LHCN-M2 (cell line): ENCODE measurements around the gene MYO1D. TPM values are rescaled to one million over a fixed set of nuclear protein-coding genes. Genes with fewer than 3 reads are reported as not detected.
A peak's percentile ranks its signal among the peaks of the same experiment; 100 is the strongest.
"Not testable (repeated sequence)": the region's sequence is repeated elsewhere in the genome, so short reads cannot be mapped to it uniquely, and the experiment has no call there.

Source experiments
- DNase-seq: peaks from one replicate; pipeline ENCODE4 v3.0.0-alpha.2; 2012; ENCODE audit warnings: low read depth
- total RNA-seq: library from RNA; depleted of rRNA; stranded (reverse); fragments of >200 nt; gene quantifications from 2 replicates; pipeline ENCODE4 v1.2.3, GENCODE V29; 2014

MYO1D gene
- total RNA-seq, 1 experiment from 2014 or later: 35.1 TPM

DNA sequence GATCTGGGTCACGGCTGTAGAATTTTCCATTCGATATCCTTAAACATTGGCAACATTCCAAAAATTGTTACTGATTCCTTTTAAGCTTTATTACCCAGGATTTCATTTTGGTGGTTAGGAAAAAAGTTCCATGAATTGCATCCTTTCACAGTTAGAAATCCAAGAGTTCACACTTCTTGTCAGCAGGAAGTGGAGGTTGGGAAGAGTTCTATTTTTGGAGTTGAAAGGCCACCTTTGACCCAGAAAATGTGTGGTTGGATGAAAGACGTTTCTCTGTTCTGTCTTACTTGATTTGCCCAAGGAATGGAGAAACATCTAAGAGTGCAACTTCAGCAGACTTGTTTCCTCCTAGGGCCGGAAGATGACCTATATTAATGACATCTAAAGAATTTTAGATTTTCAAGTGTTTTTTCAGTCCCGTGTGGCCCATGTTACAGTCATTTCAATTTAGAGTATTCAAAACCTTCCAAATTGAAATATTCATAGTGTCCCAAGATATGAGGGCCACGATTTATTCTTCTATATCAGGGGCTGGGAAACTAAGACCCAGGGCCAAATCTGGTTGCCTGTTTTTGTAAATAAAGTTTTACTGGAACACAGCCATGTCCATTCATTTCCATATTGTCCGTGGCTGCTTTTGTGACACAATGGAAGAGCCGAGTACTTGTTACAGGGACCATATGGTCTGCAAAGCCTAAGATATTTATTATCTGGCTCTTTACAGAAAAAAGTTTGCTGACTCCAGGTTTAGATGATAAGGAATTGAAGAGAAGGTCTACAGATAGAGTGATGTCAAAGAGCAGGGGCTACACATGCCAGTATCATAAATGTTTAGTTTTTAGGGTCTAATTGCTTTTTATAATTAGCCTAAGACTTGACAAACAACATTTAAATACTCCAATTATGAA lies 339.9 kb downstream of the MYO1D start:
- DNase-seq: peak; percentile 74

DNA sequence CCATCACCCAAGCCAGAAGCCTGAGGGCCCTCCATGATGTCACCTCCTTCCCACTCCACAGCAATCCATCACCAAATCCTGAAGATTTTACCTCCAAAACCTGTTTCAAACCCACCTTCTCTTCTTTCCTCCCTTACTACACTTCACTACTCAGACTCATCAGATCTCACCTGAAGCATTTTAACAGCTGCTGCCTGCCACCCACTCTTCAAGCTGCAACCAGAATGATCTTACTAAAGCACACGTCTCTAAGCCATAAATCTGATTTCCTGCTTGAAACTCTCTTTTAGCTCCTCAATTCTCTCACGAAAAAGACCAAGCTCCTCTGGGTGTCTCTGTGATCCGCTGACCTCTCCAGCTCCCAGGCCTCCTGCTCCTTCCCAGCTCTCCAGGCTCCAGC lies 343.6 kb downstream of the MYO1D start:
- DNase-seq: no peak

DNA sequence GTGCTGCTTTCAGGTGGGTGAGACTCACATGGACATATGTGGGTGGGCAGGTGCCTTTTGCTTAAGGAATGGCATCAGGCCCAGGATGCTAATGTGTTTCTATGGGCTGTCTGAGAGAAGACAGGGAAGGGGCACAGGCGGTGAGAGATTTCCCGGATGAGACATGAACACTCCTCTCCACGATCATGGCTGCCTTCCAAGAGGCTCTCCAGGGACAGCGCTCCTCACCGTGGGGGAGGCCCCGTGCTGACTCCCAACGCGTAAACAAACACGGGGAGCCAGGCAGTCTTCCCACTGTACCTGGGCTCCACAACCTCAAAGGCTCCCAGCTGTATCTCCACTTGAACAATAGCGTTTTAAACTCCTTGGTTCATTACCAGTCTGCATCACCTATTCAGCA lies 347.3 kb downstream of the MYO1D start:
- no peak for DNase-seq

DNA sequence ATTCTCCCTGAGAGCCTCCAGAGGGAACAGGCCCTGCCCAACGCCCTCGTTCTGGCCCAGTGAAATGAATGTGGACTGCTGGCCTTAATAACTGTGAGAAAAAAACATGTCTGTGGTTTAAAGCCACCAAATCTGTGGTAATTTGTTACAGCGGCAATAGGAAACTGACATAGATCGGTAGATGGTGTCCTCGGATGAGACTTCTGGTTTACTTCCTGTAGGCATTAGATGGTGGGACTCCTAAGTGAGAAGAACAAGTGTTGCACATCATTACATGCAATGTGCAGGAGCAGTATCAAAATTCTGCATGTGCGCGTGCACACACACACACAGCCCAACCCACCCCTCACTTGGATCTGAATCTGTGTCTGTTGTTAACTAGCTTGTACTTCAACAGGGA lies 348.1 kb downstream of the MYO1D start:
- DNase-seq: no peak

DNA sequence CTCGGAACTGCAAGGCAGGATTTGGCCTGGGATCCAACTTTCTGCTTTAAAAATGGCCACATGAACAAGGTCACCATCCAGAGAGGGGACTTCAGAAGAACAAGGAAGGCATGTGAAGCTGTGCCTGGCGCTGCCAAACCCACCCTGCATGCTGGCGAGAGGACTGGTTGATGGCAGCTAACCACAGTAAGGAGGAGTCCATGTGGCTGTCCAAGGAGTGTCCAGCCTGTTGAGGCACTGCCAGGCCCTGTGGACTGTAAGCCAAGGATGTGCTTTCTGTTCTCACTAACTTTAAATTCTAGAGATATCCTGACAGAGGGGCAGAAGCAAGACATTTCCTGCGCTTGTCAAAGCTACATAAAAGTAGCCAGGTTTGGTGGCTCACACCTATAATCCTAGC lies 349.8 kb downstream of the MYO1D start:
- no peak for DNase-seq

DNA sequence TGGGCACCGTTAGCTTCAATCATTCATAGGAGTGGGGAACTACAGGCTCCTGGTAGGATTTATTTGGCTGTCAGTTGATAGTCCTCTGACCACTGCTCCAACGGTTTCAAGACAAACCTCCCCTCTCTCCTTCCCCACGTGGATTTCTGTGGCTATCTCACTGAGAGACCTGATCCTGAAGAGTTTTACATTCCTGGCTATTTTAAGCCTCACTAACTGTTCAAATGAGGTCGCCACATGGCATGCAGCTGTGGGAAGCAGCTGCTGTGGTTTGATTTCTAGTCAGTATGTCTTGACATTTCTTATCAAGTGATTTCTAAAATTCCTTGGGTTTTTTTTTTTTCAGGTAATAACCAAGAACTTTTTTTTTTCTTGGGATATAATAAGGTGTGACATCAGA lies 351.8 kb downstream of the MYO1D start:
- peak; percentile 96 for DNase-seq

DNA sequence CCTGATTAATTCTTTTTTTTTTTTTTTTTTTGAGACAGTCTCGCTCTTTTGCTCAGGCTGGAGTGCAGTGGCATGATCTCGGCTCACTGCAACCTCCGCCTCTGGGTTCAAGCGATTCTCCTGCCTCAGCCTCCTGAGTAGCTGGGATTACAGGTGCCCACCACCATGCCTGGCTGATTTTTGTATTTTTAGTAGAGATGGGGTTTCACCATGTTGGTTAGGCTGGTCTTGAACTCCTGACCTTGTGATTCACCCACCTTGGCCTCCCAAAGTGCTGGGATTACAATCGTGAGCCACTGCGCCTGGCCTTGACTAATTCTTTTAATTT lies 352.4 kb downstream of the MYO1D start:
- not testable (repeated sequence) for DNase-seq

DNA sequence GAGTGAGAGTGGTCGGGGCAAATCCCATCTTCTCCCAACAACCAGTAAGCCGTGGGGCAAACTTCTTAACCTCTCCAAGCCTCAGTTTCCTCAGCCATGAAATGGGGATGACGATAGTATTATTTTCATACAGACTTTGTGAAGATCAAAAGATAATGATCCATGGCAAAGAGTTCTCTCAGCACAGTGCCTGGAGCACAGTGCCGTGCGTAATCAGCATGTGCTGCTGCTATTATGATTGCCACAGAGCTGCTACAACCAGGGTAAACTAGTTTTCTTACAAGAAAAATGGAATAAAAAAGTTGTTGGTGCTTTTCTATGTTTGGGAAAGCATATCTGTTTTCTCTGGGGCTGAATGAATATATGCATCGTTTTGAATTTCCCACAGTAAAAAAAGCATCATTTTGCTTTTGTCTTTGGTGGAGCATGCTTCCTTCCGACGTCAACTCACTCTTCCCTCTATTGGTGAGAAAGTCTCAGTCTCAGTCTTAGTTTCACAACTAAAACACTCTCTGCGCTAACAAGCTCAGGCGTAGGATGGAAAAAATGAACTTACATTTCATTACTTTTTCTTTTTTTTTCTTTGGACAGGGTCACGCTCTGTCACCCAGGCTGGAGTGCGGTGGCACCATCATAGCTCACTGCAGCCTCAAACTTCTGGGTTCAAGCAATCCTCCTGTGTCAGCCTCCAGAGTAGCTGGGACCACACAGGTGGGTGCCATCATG lies 352.9 kb downstream of the MYO1D start:
- no peak for DNase-seq

DNA sequence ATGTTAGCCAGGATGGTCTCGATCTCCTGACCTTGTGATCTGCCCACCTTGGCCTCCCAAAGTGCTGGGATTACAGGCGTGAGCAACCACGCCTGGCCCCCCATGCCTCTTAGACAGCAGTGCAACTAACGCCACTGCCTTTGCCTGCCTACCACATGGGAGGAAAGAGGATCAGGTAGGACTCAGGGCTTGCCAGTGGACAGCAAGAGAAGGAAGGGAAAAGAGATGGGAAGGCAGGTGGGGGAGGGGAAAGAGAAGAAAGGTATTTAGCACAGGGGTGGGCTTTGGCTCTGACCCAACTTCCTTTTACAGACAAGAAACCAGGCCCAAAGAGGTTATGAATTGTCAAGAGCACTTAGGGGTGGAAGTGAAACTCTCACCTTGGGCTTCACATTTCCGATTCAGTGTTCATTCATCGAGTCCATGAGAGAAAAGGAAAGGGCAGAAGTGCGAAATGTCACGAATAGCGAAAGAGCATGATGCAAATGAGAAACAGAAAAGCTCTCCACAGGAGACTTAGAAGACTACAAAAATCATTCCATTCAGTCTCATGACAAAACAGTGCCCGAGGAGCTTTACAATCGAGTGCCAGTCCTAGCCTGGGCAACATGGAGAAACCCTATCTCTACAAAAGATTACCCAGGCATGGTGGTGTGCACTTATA lies 353.8 kb downstream of the MYO1D start:
- DNase-seq: no peak

DNA sequence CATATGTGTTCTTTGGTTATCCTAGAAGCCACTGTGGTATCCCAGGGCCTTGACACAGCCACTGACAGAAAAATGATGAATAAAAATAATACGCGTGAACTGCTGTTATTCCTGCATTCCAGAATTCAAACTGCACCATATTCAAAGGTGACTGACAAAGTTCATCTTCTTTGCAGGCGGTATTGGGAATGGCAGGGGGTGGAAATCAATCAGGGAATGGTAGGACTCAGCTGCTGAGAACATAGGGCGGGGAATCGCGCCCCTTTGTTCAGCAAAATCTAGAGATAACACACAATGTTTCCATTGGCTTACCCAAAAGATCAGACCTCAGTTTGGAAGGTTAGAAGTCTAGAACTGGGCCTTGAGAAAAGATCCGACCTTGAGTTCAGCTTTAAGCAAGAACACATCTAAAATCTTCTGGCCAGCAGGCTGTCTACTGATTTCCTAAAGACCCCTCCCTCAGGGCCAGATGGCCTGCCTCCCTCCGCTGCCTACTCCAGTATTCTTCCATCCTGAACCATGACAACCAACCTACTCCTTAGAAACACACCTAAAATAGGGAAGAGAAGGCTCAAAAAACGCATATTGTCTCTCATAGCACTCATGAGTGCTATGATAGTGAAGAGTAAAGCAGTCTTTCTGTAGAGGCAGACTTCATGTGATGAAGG lies 356.1 kb downstream of the MYO1D start:
- no peak for DNase-seq

DNA sequence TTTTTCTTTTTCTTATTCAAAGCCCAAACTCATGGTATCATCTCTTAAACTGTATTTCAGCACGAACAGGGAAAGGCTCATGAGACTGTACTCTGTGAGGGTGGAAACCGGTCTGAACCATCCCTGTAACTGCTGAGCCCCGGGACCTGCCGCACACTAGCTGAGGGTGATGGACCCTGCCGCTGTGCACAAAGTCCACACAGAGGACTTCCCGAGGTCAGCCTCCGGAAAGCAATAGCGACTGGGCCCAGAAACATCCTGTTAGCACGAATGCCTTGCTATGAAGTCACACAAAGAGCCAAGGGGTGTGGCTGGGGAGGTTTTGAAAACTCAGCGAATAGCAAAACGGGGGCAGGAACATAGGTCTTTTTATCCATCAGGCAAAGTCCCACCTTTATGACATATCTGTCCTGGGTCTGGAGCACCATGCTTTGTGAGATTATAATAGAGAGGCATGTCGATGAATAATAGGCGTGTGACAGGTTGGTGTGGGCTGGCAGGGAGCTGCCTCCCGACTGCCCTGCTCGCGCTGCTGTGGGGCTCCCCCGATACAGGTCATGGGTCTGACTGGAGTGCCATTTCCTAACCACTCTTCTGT lies 356.7 kb downstream of the MYO1D start:
- peak; percentile 61 for DNase-seq

DNA sequence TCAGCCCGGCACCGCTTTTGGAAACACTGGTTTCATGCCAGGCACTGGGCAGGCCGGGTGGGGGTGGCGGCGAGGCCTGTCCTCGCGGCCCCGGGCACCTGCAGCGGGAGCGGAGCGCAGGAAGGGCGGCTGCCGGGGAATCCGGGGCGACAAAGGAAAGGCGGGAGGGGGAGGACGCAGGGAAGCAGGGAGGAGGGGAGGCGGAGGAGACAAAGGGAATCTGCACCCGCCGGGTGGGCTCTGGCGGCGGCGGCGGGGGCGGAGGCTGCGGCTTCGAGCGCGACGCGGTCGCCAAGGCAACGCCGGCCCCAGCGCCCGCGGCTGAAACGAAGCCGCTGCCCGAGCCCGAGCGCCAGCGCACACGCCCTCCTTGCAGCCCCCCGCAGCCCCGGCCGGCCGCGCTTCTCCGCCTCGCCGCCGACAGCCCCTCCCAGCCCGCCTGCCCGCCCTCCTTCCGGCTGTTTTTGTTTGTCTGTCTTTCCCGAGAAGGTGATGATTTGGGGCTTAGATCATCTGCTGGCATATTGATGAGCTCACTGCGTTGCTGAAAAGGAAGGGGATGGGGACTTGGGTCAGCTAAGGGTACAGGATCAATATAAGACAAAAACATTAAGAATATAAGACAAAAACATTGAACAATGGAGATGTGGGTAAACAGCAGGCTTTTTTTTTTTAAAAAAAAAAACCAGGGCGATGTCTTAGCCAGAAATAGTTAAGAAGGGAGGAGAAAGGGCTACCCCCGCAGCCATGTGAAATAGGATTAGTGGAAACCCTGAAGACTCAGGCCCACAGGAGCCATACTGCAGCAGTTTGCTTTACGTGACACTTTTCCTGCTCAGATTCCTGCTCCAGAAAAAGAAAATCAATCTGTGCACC lies 357.5 kb downstream of the MYO1D start:
- peak; percentile 77 for DNase-seq

DNA sequence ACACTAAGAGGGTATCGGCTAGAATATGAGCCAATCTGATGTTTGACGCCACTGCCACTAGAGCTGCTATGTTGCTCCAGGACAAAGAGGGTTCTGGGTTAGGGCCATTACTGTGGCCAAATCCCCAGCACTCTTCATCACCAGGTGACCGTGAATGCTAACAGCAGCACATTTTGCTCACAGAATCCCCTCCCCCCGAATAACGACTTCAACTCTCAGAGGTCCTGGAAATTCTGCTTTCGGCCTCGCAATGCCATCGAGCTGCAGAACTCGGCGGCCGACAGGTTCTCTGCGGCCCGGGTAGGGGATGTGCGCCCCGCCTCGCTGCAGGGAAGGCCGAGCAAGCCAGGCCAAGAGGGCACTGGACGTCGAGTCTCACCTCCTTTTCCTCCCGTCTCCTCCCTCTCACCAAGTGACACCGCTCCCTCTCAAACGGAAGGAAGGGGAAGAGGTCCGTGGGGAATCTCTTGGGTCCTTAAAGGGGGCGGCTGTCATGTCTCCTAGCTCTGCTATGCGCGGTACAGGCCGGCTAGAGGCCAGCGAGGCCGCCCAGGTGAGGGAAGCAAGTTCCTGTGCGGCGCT lies 358.2 kb downstream of the MYO1D start:
- DNase-seq: no peak

DNA sequence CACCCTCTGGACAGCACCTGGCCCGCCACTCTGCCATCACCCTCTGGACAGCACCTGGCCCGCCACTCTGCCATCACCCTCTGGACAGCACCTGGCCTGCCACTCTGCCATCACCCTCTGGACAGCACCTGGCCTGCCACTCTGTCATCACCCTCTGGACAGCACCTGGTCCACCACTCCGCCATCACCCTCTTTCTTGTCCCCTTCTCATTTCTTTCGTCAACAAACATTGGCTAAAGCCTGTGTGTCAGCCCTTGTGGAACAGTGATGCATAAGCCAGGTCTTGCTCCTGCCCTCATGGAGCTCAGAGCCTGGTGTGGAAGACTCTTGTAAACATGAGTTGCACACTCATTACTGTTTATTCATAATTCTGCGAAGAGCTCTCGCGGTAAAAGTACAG lies 358.9 kb downstream of the MYO1D start:
- DNase-seq: peak; percentile 49

DNA sequence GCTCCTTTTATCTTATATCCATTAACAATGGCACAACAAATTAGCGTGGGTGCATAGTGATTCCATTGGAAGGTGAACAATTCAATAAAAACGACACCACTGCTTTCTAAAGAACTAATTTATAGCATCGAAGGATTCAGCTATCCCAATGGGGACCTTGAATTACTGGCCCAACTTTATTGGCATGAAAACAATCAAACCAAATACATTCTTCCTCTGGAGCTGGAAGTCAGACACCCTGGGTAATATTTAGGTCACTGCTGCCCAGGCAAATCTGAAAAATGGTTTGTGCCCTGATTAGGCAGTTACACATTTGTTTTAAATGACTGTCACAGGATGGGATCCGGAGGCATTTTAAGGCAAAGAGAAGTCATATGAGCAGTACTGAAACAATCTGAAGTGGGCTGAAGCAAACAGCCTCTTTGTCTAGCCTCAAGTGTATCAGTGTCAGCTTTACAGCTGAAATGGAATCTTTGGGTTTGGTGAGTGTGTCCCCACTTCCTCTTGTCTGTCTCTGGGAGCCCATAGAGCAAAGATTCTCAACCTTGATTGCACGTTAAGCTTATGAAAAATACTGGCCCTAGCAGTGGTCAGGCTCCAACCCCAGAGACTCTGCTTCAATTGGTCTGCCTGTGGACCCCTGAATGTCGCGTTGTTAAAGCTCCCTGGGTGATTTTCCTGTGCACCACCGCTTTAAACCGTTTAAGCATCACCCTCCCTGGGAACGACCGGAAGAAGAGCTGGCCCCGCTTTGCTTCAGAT lies 359.8 kb downstream of the MYO1D start:
- DNase-seq: no peak

DNA sequence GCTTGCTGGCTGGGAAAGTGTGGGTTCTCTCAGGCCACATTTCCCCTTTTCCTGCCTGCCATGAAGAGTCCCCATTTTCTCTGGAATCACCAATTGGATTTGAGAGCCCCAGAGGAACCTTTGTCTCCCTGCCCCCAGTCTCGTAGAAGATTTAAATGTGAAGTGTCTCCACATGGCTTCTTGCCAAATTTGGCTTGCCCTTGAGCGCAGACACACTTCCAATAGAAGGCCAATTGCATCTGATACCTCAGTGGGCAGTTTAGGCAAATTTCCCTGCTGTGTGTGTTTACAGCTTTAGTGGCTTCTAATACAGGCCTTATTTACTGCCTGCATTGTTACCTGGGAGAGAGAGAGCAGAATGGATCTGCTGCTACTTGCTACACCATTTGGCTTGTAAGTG lies 360.5 kb downstream of the MYO1D start:
- DNase-seq: no peak

DNA sequence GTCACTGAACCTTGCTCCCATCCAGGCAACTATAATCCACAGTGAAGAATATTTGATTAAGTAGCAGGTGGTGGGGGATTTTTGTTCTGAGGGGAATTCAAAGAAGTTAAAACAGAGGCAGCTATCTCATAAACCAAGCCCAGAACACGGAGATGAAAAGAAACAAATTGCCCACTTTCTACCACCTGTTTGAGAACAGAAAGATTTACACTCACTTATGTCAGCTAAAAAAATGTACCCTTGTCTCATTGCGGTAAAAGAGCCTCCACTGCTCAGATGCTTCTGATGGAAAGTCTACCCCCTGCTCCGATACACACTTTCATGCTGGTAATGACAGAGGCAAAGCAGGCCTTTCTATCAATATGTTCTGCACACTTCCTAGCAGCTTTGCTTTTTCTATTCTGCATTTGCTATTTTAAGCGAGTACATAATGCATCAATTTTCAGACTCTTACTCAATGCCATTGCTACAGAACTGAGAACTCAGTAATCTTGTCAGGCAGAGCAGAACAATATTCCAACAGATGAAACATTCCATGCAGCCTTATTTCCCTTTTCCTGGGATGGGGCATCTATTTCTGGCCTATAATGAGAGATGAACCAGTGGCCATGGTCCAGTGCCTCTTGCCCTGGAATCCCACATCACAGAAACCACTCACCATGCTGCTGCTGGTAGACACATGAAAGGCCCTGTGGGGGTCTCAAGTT lies 361.1 kb downstream of the MYO1D start:
- DNase-seq: no peak

DNA sequence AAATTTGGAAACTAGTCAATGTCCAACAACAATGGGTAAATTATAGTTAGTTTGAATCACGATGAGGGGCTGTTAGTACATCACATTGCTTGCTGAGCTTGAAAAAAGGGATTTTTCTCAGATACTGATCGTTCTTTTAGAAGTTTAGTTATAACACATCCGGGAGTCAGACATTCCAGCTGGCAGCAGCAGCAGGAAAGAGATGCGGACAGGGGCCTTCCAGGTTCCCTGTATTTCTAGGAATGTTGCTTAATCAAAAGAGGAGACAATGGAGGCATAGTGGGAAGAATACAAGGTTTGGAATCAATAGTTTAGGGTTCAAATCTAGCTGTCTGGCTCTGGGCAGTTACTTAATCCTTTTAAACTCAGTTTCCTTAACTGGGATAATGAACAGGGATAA lies 362.3 kb downstream of the MYO1D start:
- no peak for DNase-seq

DNA sequence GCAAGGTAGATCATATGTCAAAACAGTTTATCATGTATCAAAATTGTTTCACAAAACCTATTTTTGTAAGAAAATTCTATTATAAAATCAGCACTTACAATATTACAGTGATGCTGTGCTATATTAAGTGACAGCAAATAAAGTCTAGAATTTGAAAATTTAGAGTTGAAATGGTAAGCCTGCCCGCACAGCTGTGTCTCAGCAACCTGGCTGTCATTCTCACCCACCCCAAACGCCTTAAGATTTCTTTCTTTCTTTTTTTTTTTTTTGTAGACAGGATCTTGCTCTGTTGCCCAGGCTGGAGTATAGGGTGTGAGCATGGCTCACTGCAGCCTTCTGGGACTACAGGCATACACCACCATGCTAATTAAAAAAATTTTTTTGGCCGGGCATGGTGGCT lies 363.3 kb downstream of the MYO1D start:
- DNase-seq: no peak
